ENCODE results near the gene ABHD17A.
A peak's percentile ranks its signal among the peaks of the same experiment; 100 is the strongest.

The ABHD17A gene

DNA sequence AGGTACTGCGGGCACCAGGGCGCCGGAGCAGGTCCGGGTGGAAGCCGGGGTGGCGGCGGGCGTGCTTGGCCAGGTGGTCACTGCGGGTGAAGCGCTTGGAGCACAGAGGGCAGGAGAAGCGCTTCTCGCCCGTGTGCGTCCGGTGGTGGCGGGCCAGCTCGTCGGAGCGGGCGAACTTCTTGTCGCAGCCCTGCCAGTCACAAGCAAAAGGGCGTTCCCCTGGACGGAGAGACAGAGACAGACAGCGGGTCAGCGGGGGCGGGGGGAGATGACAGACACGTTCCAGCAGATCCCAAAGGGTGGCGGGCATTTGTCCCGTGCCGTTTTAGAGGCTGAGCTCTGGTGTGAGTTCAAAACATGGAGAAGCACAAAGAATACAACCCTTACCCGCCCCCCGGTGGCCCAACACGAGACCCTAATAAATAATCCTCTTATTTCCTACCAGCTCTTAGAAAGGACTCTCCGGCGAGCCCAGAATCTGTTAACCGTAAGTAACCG lies 30.7 kb downstream of the ABHD17A start:
- Histone ChIP-seq H3K36me3 (ENCODE audit: control insufficient read depth in 4 of 4, insufficient read depth in 4 of 4, low read length in 3 of 4) (peaks cover 0 to 20% (median 0%) of the 10 kb centered on the region in 4 experiments), H3K27me3 (replicated peaks in 2 of 5; ENCODE audit: control insufficient read depth in 4 of 5, insufficient read depth in 5 of 5, low read length in 4 of 5) (no peaks in the 10 kb centered on the region), H3K4me1 (ENCODE audit: control extremely low read depth in 1 of 4, control insufficient read depth in 4 of 4, insufficient read depth in 4 of 4, low read length in 3 of 4) (peaks cover 0 to 94% (median 87%) of the 10 kb centered on the region in 4 experiments), H3K9me3 (ENCODE audit: control extremely low read depth in 1 of 5, control insufficient read depth in 4 of 5, insufficient read depth in 2 of 5, low read depth in 1 of 5, low read length in 4 of 5) (no peaks in the 10 kb centered on the region), H3K4me3 (ENCODE audit: control insufficient read depth in 1 of 7, extremely low read depth in 1 of 7, insufficient read depth in 4 of 7, low read depth in 2 of 7, low read length in 6 of 7) (peak overlapping the region in 4 of 7 experiments; percentile 81 to 89 (median 88)), H3K27ac (ENCODE audit: insufficient read depth in 1 of 2, low read depth in 1 of 2, low read length in 2 of 2, poor library complexity in 1 of 2, severe bottlenecking in 2 of 2) (peak overlapping the region in 1 of 2 experiments; percentile 75)
- ChIA-PET POLR2A (no interaction called here), CTCF (interaction anchor here (1.5 kb wide), 1 partner anchor 10 kb away, joined by 3 read pairs; no protein-coding TSS in a partner anchor)
- peak in 1 of 3 donors; percentile 28 for DNase-seq
- WGBS (ENCODE audit: insufficient coverage): 90% methylated on average over 34 of the region's 37 CpGs

DNA sequence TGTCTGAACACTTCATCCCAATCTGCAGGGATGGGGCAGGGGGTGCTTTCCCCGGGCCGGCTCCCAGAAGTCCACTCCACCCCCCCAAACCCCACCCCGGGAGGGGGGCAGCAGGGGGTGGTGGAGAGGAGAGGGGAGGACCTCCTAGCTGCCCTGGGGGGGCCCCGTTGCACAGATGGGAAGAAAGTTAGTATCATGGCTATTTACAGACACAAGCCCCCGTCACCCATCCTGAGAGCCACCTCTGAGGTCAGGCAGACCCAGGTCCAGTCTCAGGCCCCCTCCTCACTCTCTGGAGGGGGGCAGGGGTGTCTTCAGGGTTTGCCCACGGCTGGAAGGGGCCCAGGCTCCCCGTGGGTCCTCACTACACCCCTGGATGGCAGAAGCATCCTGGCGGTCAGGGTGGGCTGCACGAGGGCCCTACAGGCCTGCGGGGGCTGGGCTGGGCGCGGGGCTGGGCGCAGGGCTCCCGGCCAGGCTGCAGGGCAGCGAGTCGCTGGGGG lies 31.2 kb downstream of the ABHD17A start:
- ChIA-PET CTCF (interaction anchor here (1.5 to 5.7 kb wide), 2 partner anchors 11 to 15 kb away, joined by 3 to 50 read pairs; no protein-coding TSS in a partner anchor), POLR2A (no interaction called here)
- no peaks in the 10 kb centered on the region for H3K27me3 ChIP-seq (replicated peaks in 2 of 5; ENCODE audit: control insufficient read depth in 4 of 5, insufficient read depth in 5 of 5, low read length in 4 of 5)
- no peak for DNase-seq
- peak overlapping the region in 1 of 2 experiments; percentile 79 for H3K27ac ChIP-seq (ENCODE audit: insufficient read depth in 1 of 2, low read depth in 1 of 2, low read length in 2 of 2, poor library complexity in 1 of 2, severe bottlenecking in 2 of 2)
- WGBS (ENCODE audit: insufficient coverage): 87% methylated on average over 11 of the region's 16 CpGs
- H3K4me3 ChIP-seq (ENCODE audit: control insufficient read depth in 1 of 7, extremely low read depth in 1 of 7, insufficient read depth in 4 of 7, low read depth in 2 of 7, low read length in 6 of 7): no peak overlapping the region
- peaks cover 0 to 20% (median 0%) of the 10 kb centered on the region in 4 experiments for H3K36me3 ChIP-seq (ENCODE audit: control insufficient read depth in 4 of 4, insufficient read depth in 4 of 4, low read length in 3 of 4)
- no peaks in the 10 kb centered on the region for H3K9me3 ChIP-seq (ENCODE audit: control extremely low read depth in 1 of 5, control insufficient read depth in 4 of 5, insufficient read depth in 2 of 5, low read depth in 1 of 5, low read length in 4 of 5)
- H3K4me1 ChIP-seq (ENCODE audit: control extremely low read depth in 1 of 4, control insufficient read depth in 4 of 4, insufficient read depth in 4 of 4, low read length in 3 of 4): peaks cover 0 to 90% (median 85%) of the 10 kb centered on the region in 4 experiments

DNA sequence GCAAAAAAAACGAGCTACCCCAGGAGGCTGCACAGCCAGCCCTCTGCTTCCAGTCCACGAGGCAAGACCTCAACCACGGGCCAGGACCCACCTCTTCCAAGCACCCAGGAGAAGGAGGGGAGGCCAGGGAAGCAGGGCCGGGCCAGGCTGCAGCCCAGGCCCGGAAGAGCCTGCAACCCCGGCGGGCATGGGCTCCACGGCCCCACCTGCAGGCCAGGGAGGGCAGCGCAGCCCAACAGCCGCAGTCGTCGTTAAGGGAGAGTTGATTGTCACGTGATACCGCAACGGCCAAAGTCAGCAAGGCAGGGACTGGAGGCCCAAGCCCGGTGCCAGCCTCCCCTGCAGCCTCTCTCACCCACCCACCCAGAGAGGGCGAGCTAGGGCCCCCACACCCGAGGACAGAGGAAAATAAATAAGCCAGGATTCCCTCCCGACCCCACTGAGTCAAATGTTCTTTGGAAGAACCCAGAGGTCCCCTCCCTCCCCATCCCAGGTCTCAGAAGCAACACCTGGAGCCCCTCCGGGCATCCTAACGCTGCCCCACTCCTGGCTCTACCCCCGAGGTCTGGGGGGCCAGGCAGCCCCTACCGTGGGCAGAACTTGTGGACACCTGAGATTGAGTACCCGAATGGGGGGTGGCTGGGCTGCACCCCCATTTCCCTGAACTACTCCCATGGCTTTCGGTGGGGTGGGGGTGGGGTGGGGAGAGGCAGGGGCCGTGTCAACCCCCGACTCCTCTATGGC lies 31.8 kb downstream of the ABHD17A start:
- Histone ChIP-seq H3K27ac (ENCODE audit: insufficient read depth in 1 of 2, low read depth in 1 of 2, low read length in 2 of 2, poor library complexity in 1 of 2, severe bottlenecking in 2 of 2) (peak overlapping the region; percentile 54 to 79), H3K27me3 (replicated peaks in 2 of 5; ENCODE audit: control insufficient read depth in 4 of 5, insufficient read depth in 5 of 5, low read length in 4 of 5) (no peaks in the 10 kb centered on the region), H3K9me3 (ENCODE audit: control extremely low read depth in 1 of 5, control insufficient read depth in 4 of 5, insufficient read depth in 2 of 5, low read depth in 1 of 5, low read length in 4 of 5) (no peaks in the 10 kb centered on the region), H3K4me1 (ENCODE audit: control extremely low read depth in 1 of 4, control insufficient read depth in 4 of 4, insufficient read depth in 4 of 4, low read length in 3 of 4) (peaks cover 0 to 89% (median 82%) of the 10 kb centered on the region in 4 experiments), H3K36me3 (ENCODE audit: control insufficient read depth in 4 of 4, insufficient read depth in 4 of 4, low read length in 3 of 4) (peaks cover 0 to 20% (median 0%) of the 10 kb centered on the region in 4 experiments), H3K4me3 (ENCODE audit: control insufficient read depth in 1 of 7, extremely low read depth in 1 of 7, insufficient read depth in 4 of 7, low read depth in 2 of 7, low read length in 6 of 7) (peak overlapping the region in 4 of 7 experiments; percentile 15 to 68 (median 30))
- WGBS (ENCODE audit: insufficient coverage): 25% methylated on average over 16 of the region's 27 CpGs
- CTCF ChIA-PET: interaction anchor here (0.9 to 5.7 kb wide), 2 partner anchors 14 to 44 kb away, joined by 3 to 50 read pairs; no protein-coding TSS in a partner anchor
- DNase-seq: peak; percentile 80 to 88 (median 86)
- POLR2A ChIA-PET: no interaction called here

DNA sequence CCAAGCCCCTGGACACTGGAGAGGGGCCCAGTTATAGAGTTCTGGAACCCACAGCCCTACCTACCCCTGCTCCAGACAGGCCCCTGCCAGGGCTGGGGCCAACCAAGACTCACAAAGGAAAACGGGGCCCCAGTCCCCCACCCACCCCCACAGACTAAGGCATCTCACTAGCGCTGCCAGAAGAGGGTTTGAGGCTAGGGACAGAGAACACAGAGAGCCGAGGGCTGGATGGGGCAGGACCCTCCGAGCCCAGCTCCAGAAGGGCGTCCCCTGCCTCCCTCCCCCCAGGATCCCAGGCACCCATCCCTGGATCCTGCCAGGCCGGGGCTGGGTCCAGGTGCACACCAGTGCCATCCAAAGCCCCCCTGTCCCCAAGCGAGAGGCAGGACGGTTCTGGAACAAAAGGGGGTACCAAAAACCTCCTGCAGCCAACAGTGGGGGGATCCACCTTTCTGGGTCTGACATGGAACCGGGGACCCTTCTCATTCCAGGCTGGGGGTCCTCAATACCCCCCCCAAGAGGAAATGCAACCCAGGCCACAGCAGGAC lies 32.6 kb downstream of the ABHD17A start:
- Histone ChIP-seq H3K36me3 (ENCODE audit: control insufficient read depth in 4 of 4, insufficient read depth in 4 of 4, low read length in 3 of 4) (peaks cover 0 to 20% (median 0%) of the 10 kb centered on the region in 4 experiments), H3K4me3 (ENCODE audit: control insufficient read depth in 1 of 7, extremely low read depth in 1 of 7, insufficient read depth in 4 of 7, low read depth in 2 of 7, low read length in 6 of 7) (peak overlapping the region in 6 of 7 experiments; percentile 19 to 75 (median 47)), H3K27ac (ENCODE audit: insufficient read depth in 1 of 2, low read depth in 1 of 2, low read length in 2 of 2, poor library complexity in 1 of 2, severe bottlenecking in 2 of 2) (peak overlapping the region; percentile 40 to 79), H3K27me3 (replicated peaks in 2 of 5; ENCODE audit: control insufficient read depth in 4 of 5, insufficient read depth in 5 of 5, low read length in 4 of 5) (no peaks in the 10 kb centered on the region), H3K4me1 (ENCODE audit: control extremely low read depth in 1 of 4, control insufficient read depth in 4 of 4, insufficient read depth in 4 of 4, low read length in 3 of 4) (peaks cover 0 to 82% (median 75%) of the 10 kb centered on the region in 4 experiments), H3K9me3 (ENCODE audit: control extremely low read depth in 1 of 5, control insufficient read depth in 4 of 5, insufficient read depth in 2 of 5, low read depth in 1 of 5, low read length in 4 of 5) (no peaks in the 10 kb centered on the region)
- POLR2A ChIA-PET: interaction anchor here (1.1 kb wide), 1 partner anchor 24 kb away, joined by 3 read pairs; no protein-coding TSS in a partner anchor
- no peak for DNase-seq
- CTCF ChIA-PET: interaction anchor here (0.9 to 5.7 kb wide), 3 partner anchors 13 to 45 kb away, joined by 3 to 50 read pairs (median 5); no protein-coding TSS in a partner anchor
- WGBS (ENCODE audit: insufficient coverage): 51% methylated on average over 4 of the region's 9 CpGs

DNA sequence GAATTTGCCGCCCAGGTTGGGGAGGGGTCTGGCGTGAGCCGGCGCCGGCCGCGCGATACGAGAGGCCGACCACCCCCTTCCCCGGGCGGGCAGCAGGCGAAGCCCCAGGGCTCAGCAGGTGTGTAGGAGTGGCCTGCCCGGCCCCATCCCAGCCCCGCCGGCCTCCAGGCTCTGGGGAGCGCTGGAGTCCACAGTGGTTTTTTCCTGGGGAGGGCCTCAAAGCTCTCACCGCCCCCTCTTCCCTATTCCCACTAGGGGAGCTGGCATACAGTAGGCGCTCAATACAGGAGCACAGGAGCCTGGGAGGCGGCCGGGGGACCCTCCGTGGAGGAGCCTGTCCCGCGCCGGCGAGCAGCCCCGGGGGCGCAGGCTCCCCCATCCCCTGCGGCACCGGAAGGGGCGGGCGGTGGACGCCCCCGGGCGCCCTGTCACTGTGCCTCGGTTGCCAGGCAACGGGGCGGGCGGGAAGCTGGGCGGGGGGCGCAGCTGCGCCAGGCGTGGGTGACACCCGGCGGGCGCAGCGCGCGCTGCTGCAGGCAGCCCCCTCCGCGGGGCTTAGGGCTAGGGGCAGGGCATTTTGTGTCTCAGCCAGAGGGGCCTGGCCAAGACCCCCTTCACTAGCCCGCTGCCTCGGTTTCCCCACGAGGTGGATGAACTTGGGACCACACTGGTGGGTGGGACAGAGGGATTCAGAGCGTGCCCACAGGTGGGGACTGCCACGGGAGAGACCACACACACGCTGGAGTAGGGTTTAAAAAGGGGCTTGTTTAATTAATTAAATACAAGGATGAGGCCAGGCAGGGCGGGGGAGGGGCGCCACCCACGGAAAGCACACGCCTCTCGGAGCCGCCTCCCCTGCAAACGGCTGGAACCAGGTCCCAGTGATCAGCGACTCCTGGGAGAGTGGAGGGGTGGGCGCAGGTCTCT lies 33.4 kb downstream of the ABHD17A start:
- DNase-seq: peak; percentile 57 to 88 (median 87)
- peaks cover 5 to 82% (median 75%) of the 10 kb centered on the region in 4 experiments for H3K4me1 ChIP-seq (ENCODE audit: control extremely low read depth in 1 of 4, control insufficient read depth in 4 of 4, insufficient read depth in 4 of 4, low read length in 3 of 4)

More for the DNA sequence above, 33.4 kb downstream of the ABHD17A start:
- Histone ChIP-seq H3K36me3 (ENCODE audit: control insufficient read depth in 4 of 4, insufficient read depth in 4 of 4, low read length in 3 of 4) (peaks cover 0 to 20% (median 0%) of the 10 kb centered on the region in 4 experiments), H3K27ac (ENCODE audit: insufficient read depth in 1 of 2, low read depth in 1 of 2, low read length in 2 of 2, poor library complexity in 1 of 2, severe bottlenecking in 2 of 2) (peak overlapping the region; percentile 40 to 79), H3K27me3 (replicated peaks in 2 of 5; ENCODE audit: control insufficient read depth in 4 of 5, insufficient read depth in 5 of 5, low read length in 4 of 5) (no peaks in the 10 kb centered on the region), H3K4me3 (ENCODE audit: control insufficient read depth in 1 of 7, extremely low read depth in 1 of 7, insufficient read depth in 4 of 7, low read depth in 2 of 7, low read length in 6 of 7) (peak overlapping the region in 5 of 7 experiments; percentile 29 to 75 (median 65)), H3K9me3 (ENCODE audit: control extremely low read depth in 1 of 5, control insufficient read depth in 4 of 5, insufficient read depth in 2 of 5, low read depth in 1 of 5, low read length in 4 of 5) (no peaks in the 10 kb centered on the region)
- WGBS (ENCODE audit: insufficient coverage): 10% methylated on average over 55 of the region's 66 CpGs
- ChIA-PET CTCF (interaction anchor here (1.2 to 5.7 kb wide), 2 partner anchors 13 to 26 kb away, joined by 5 to 50 read pairs; no protein-coding TSS in a partner anchor), POLR2A (interaction anchor here (1.1 kb wide), 1 partner anchor 24 kb away, joined by 3 read pairs; no protein-coding TSS in a partner anchor)
